ENCODE results near the gene STRA8.

DNA sequence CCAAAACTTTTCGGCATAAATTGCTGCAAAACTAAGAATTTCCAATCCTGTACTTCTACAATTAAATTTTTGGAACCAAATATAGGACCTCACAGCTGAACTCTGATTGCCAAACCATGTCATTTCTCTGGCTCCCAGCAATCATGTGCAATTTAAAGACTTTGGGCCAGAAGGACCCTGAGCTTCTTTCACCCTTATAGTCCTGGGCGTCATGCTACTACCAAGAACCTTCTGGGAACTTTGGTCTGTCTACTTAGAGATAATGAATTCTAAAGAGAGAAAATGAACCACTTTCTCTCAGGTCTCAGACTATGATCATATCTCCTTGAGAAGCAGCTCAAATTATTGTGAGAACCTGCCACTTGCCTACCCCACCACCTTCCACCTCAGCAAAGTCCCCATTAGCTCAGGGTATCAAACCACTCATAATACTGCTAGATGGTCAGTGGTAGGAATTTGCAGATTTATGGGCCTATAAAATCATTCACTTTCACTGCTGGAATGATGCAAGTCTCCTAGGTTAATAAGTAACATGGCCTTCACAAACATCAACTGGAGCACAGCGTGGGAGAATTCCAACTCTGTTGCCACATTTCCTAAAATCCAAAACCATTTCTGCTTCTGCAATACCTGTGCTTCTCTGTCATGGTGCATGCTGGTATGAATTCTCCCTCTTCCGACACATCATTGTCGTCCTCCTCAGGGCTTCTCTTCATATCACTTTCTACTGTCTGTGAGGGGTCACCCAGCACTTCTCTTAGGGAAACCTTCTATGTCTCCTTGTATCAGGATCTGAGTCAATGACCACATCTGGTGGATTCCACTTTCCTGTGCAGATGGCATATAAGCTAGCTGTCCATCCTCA lies 15.8 kb upstream of the STRA8 start:
- TF ChIP-seq, protein P1, sequence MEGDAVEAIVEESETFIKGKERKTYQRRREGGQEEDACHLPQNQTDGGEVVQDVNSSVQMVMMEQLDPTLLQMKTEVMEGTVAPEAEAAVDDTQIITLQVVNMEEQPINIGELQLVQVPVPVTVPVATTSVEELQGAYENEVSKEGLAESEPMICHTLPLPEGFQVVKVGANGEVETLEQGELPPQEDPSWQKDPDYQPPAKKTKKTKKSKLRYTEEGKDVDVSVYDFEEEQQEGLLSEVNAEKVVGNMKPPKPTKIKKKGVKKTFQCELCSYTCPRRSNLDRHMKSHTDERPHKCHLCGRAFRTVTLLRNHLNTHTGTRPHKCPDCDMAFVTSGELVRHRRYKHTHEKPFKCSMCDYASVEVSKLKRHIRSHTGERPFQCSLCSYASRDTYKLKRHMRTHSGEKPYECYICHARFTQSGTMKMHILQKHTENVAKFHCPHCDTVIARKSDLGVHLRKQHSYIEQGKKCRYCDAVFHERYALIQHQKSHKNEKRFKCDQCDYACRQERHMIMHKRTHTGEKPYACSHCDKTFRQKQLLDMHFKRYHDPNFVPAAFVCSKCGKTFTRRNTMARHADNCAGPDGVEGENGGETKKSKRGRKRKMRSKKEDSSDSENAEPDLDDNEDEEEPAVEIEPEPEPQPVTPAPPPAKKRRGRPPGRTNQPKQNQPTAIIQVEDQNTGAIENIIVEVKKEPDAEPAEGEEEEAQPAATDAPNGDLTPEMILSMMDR (IDR thresholded peaks at IDR 0.05) = no peak
- no peak for TF ChIP-seq POLR2A (IDR thresholded peaks at IDR 0.05)
- no peak for TF ChIP-seq EP300 (IDR thresholded peaks at IDR 0.05)
